NCI-H2171 treated with DMSO at 0.1 percent for 48 hours (cell line): ENCODE data around the gene SHD.
"Not testable (repeated sequence)": the region's sequence is repeated elsewhere in the genome, so short reads cannot be mapped to it uniquely, and the experiment has no call there.

Experiments
- DNase-seq: peaks from one replicate; lab custom pipeline; 2025; lab: John Stamatoyannopoulos, UW

SHD gene

GRCh38 chr19:4278419-4279266 lies at the start of gene SHD:
Gene SHD (plus strand): TSS chr19:4279266. CDS start chr19:4280064, 798 bp downstream.
- DNase-seq = peak; percentile 81

GRCh38 chr19:4230237-4230636 lies 48.8 kb upstream of the SHD start:
- not testable (repeated sequence) for DNase-seq

- not testable (repeated sequence) for DNase-seq
Observed at GRCh38 chr19:4231521-4231920, 47.5 kb upstream of the SHD start.

GRCh38 chr19:4232139-4232538 lies 46.9 kb upstream of the SHD start:
- not testable (repeated sequence) for DNase-seq

- DNase-seq = no peak
Observed at GRCh38 chr19:4232614-4233281, 46.3 kb upstream of the SHD start.

- peak; percentile 56 for DNase-seq
Observed at GRCh38 chr19:4233282-4233853, 45.7 kb upstream of the SHD start.

GRCh38 chr19:4234142-4234861 lies 44.8 kb upstream of the SHD start:
- DNase-seq = no peak

GRCh38 chr19:4234862-4235201 lies 44.2 kb upstream of the SHD start:
- DNase-seq = no peak

- not testable (repeated sequence) for DNase-seq
Observed at GRCh38 chr19:4237510-4237909, 41.6 kb upstream of the SHD start.

- no peak for DNase-seq
Observed at GRCh38 chr19:4238831-4239230, 40.2 kb upstream of the SHD start.

GRCh38 chr19:4241824-4242430 lies 37.1 kb upstream of the SHD start:
- DNase-seq = no peak

- not testable (repeated sequence) for DNase-seq
Observed at GRCh38 chr19:4245938-4246337, 33.1 kb upstream of the SHD start.

- DNase-seq = peak; percentile 100
Observed at GRCh38 chr19:4246767-4247593, 32.1 kb upstream of the SHD start, which contains the start of gene YJU2. Gene YJU2 (plus strand): TSS chr19:4247080. CDS start chr19:4247147, 67 bp downstream.

GRCh38 chr19:4256563-4256962 lies 22.5 kb upstream of the SHD start:
- no peak for DNase-seq

GRCh38 chr19:4257025-4257424 lies 22.0 kb upstream of the SHD start:
- DNase-seq = no peak

GRCh38 chr19:4258181-4258580 lies 20.9 kb upstream of the SHD start:
- DNase-seq = no peak

- no peak for DNase-seq
Observed at GRCh38 chr19:4260613-4261191, 18.4 kb upstream of the SHD start.

- no peak for DNase-seq
Observed at GRCh38 chr19:4264812-4265211, 14.3 kb upstream of the SHD start.

GRCh38 chr19:4266253-4267000 lies 12.6 kb upstream of the SHD start:
- no peak for DNase-seq
